SK-N-SH (cell line): ENCODE results near the gene ABLIM2. TPM values are rescaled to one million over a fixed set of nuclear protein-coding genes. Genes with fewer than 3 reads are reported as not detected.

ENCODE experiments used
- CTCF ChIA-PET: fragments of 300-600, 350-600 bp; formaldehyde crosslinking; extraction: SDS; loops from one replicate; lab custom pipeline; 2021; lab: Yijun Ruan, JAX
- POLR2A ChIA-PET: fragments of 350-600 bp; sonication (Branson Sonifier 250); formaldehyde crosslinking; extraction: SDS; loops from one replicate; lab custom pipeline; 2020; ENCODE audit warnings: antibody characterized with exemption, inconsistent platforms; lab: Yijun Ruan, JAX
- DNase-seq: peaks from one replicate; pipeline ENCODE4 v3.0.0; 2012
- H2AFZ ChIP-seq: fragments of 200-600 bp; sonication (generic); 2 replicates; pipeline ENCODE4 v1.8.1; 2016; ENCODE audit warnings: antibody characterized with exemption, mild to moderate bottlenecking, low read depth
- H3F3A ChIP-seq: fragments of 200-600 bp; sonication (generic); replicated peaks from 2 replicates; pipeline ENCODE3; 2016; ENCODE audit warnings: antibody characterized with exemption, mild to moderate bottlenecking; ENCODE audit not compliant: insufficient read depth
- H3K27ac ChIP-seq, 2 experiments: fragments of 200-500 bp in 1 of 2; fragments of 200-600 bp in 1 of 2; sonication (Bioruptor generic) in 1 of 2; sonication (generic), shearing (Covaris generic) in 1 of 2; 2 replicates each; pipeline versions ENCODE4 v1.5.1 to v1.6.1; 2014 to 2016; ENCODE audit warnings: low read depth in 2 of 2, inconsistent platforms in 1 of 2, low read length in 1 of 2, mild to moderate bottlenecking in 1 of 2, mixed read lengths in 1 of 2
- H3K27me3 ChIP-seq: fragments of 200-600 bp; sonication (generic), shearing (Covaris generic); 2 replicates; pipeline ENCODE4 v1.6.1; 2016; ENCODE audit warnings: mixed run types; ENCODE audit not compliant: insufficient read depth
- H3K36me3 ChIP-seq, 2 experiments: fragments of 200-500 bp in 1 of 2; fragments of 200-600 bp in 1 of 2; sonication (Bioruptor generic) in 1 of 2; sonication (generic) in 1 of 2; replicated peaks in 1 of 2; 2 replicates each; pipeline versions ENCODE3 to v1.5.1; 2014 to 2016; ENCODE audit warnings: low read length in 1 of 2, mild to moderate bottlenecking in 1 of 2; ENCODE audit not compliant: insufficient read depth in 2 of 2, control insufficient read depth in 1 of 2
- H3K4me1 ChIP-seq, 2 experiments: fragments of 200-500 bp in 1 of 2; fragments of 200-600 bp in 1 of 2; sonication (Bioruptor generic) in 1 of 2; sonication (generic), shearing (Covaris generic) in 1 of 2; 2 replicates each; pipeline versions ENCODE4 v1.5.1 to v1.6.1; 2014 to 2016; ENCODE audit warnings: low read depth in 1 of 2, low read length in 1 of 2, mixed run types in 1 of 2; ENCODE audit not compliant: insufficient read depth in 2 of 2, control insufficient read depth in 1 of 2
- H3K4me2 ChIP-seq: fragments of 200-600 bp; sonication (generic), shearing (Covaris generic); 2 replicates; pipeline ENCODE4 v1.6.1; 2017; ENCODE audit warnings: mixed run types
- H3K4me3 ChIP-seq, 2 experiments: fragments of 200-500 bp in 1 of 2; fragments of 200-600 bp in 1 of 2; sonication (Bioruptor generic) in 1 of 2; sonication (generic), shearing (Covaris generic) in 1 of 2; 2 replicates each; pipeline versions ENCODE4 v1.5.1 to v1.8.1; 2014 to 2016; ENCODE audit warnings: low read depth in 2 of 2, inconsistent platforms in 1 of 2, low read length in 1 of 2, mild to moderate bottlenecking in 1 of 2, mixed read lengths in 1 of 2, moderate library complexity in 1 of 2
- H3K79me2 ChIP-seq: fragments of 200-600 bp; sonication (generic); 2 replicates; pipeline ENCODE4 v1.8.1; 2017; ENCODE audit warnings: mild to moderate bottlenecking; ENCODE audit not compliant: insufficient read depth
- H3K9ac ChIP-seq: fragments of 200-600 bp; sonication (generic); 2 replicates; pipeline ENCODE4 v1.6.1; 2017; ENCODE audit warnings: mixed run types
- H3K9me2 ChIP-seq: fragments of 200-600 bp; sonication (generic); 2 replicates; pipeline ENCODE4 v1.6.1; 2017; ENCODE audit warnings: mixed run types
- H3K9me3 ChIP-seq: fragments of 200-600 bp; sonication (generic); 2 replicates; pipeline ENCODE4 v1.6.1; 2017; ENCODE audit warnings: mixed run types, mild to moderate bottlenecking, moderate library complexity
- H4K20me1 ChIP-seq: fragments of 200-600 bp; sonication (generic); 2 replicates; pipeline ENCODE4 v1.6.1; 2017; ENCODE audit warnings: mild to moderate bottlenecking, mixed run types; ENCODE audit not compliant: insufficient read depth
- FOXM1 ChIP-seq: IDR thresholded peaks from 2 replicates; pipeline ENCODE4 v1.4.0; 2012; ENCODE audit warnings: low read depth, mild to moderate bottlenecking
- GATA2 ChIP-seq: sonication (generic); formaldehyde crosslinking; IDR thresholded peaks from 2 replicates; pipeline ENCODE4 v1.5.0; 2020; ENCODE audit warnings: mild to moderate bottlenecking, missing genetic modification reagents
- IRF3 ChIP-seq: fragments of 150-350 bp; IDR thresholded peaks from 2 replicates; pipeline ENCODE4 v1.6.1; 2016; ENCODE audit warnings: mild to moderate bottlenecking, low read depth, low read length
- MAX ChIP-seq: IDR thresholded peaks from 2 replicates; pipeline ENCODE4 v1.4.0; 2012; ENCODE audit warnings: low read depth
- PBX3 ChIP-seq: IDR thresholded peaks from 2 replicates; pipeline ENCODE4; 2012
- POLR2AphosphoS5 ChIP-seq: IDR thresholded peaks from 2 replicates; pipeline ENCODE4 v1.6.1; 2012; ENCODE audit warnings: low read depth, low read length
- RAD21 ChIP-seq: IDR thresholded peaks from 2 replicates; pipeline ENCODE4 v1.6.1; 2012; ENCODE audit warnings: mild to moderate bottlenecking, low read length
- RFX5 ChIP-seq: IDR thresholded peaks from 2 replicates; pipeline ENCODE4 v1.6.1; 2012; ENCODE audit warnings: mild to moderate bottlenecking, improper control_type of control experiment, low read length
- RXRA ChIP-seq: IDR thresholded peaks from 2 replicates; pipeline ENCODE4 v1.4.0; 2012; ENCODE audit warnings: low read depth, mild to moderate bottlenecking, borderline replicate concordance
- SIN3A ChIP-seq: IDR thresholded peaks from 2 replicates; pipeline ENCODE4 v1.6.1; 2012; ENCODE audit warnings: low read depth, mild to moderate bottlenecking, low read length, moderate library complexity, borderline replicate concordance
- TAF1 ChIP-seq: IDR thresholded peaks from 2 replicates; pipeline ENCODE4 v1.6.1; 2012; ENCODE audit warnings: low read depth, mild to moderate bottlenecking, low read length, moderate library complexity, borderline replicate concordance
- USF1 ChIP-seq: IDR thresholded peaks from 2 replicates; pipeline ENCODE4 v1.4.0; 2012; ENCODE audit warnings: low read depth, borderline replicate concordance
- USF2 ChIP-seq: fragments of 150-350 bp; IDR thresholded peaks from 2 replicates; pipeline ENCODE4 v1.6.1; 2017; ENCODE audit warnings: antibody characterized with exemption, low read length, low read depth, borderline replicate concordance
- YY1 ChIP-seq: IDR thresholded peaks from 2 replicates; pipeline ENCODE4 v1.4.0; 2012; ENCODE audit warnings: low read depth, mild to moderate bottlenecking
- WGBS: methylation state at CpG from one replicate; pipeline ENCODE4 v1.1.6; 2017; ENCODE audit warnings: low lambda C conversion rate; 5-methylcytosine and 5-hydroxymethylcytosine counted together
- polyA plus RNA-seq, 3 experiments: library from polyadenylated mRNA; depleted of rRNA; stranded (reverse); fragments of >200 nt; gene quantifications; 2 replicates each; pipeline ENCODE4 v1.2.3, GENCODE V29; 2012

Gene ABLIM2
- polyA plus RNA-seq, 1 of the 3 experiments (the other 2 are of a cell fraction) = 0.53 TPM

- 57% methylated on average over 4 of the region's 25 CpGs for WGBS
- POLR2A ChIA-PET = no interaction called here
- Histone ChIP-seq H3K79me2 (no peaks in the 10 kb centered on the region), H3K27ac (no peak overlapping the region), H3K4me3 (no peak overlapping the region), H3K4me1 (peaks cover 0 to 8% of the 10 kb centered on the region in 2 experiments; a peak in 1 of 4 replicates), H3K9me2 (no peaks in the 10 kb centered on the region), H3F3A (no peaks in the 10 kb centered on the region), H3K9ac (no peak overlapping the region), H3K27me3 (no peaks in the 10 kb centered on the region; the same call in 1 of the 2 replicates), H4K20me1 (no peaks in the 10 kb centered on the region), H3K4me2 (no peak overlapping the region), H3K9me3 (no peaks in the 10 kb centered on the region), H2AFZ (no peak overlapping the region), H3K36me3 (no peaks in the 10 kb centered on the region)
- no peak for DNase-seq
- CTCF ChIA-PET = no interaction called here
- TF ChIP-seq RXRA (no peak), SIN3A (no peak), IRF3 (no peak), RAD21 (no peak), TAF1 (no peak), RFX5 (no peak), FOXM1 (no peak), USF2 (no peak), POLR2AphosphoS5 (no peak), MAX (no peak), GATA2 (CRISPR knock-in tag) (no peak), USF1 (no peak), YY1 (no peak), PBX3 (no peak)
These were observed 24.5 kb upstream of the ABLIM2 start for GRCh38 chr4:8182858-8183725.
